ENCODE results near the gene DCAF7. TPM values are rescaled to one million over a fixed set of nuclear protein-coding genes. Genes with fewer than 3 reads are reported as not detected.

DCAF7 gene
- total and polyA plus RNA-seq, 2 experiments from 2014 or later: 55.1 to 56.7 TPM

- Histone ChIP-seq H3K27me3 (peaks cover 41% of the 10 kb centered on the region), H3K36me3 (no peaks in the 10 kb centered on the region), H3K9me3 (ENCODE audit: low read depth) (no peaks in the 10 kb centered on the region), H3K4me3 (no peak overlapping the region), H3K27ac (no peak overlapping the region), H3K4me1 (ENCODE audit: low read depth) (no peaks in the 10 kb centered on the region)
- no peak for TF ChIP-seq CTCF (IDR thresholded peaks at IDR 0.05; ENCODE audit: low read depth, low read length)
- DNase-seq (ENCODE audit: low read depth in 1 of 2, low spot score in 1 of 2): no peak
These were observed 11.3 kb upstream of the DCAF7 start for GRCh38 chr17:63538693-63539595.

GRCh38 chr17:63540590-63540989, 9.7 kb upstream of the DCAF7 start:
- no peak for TF ChIP-seq CTCF (IDR thresholded peaks at IDR 0.05; ENCODE audit: low read depth, low read length)
- H3K27ac ChIP-seq: no peak overlapping the region
- H3K9me3 ChIP-seq (ENCODE audit: low read depth): no peaks in the 10 kb centered on the region
- H3K27me3 ChIP-seq: peaks cover 41% of the 10 kb centered on the region
- H3K36me3 ChIP-seq: no peaks in the 10 kb centered on the region
- DNase-seq (ENCODE audit: low read depth in 1 of 2, low spot score in 1 of 2): no peak
- H3K4me1 ChIP-seq (ENCODE audit: low read depth): no peaks in the 10 kb centered on the region
- H3K4me3 ChIP-seq: no peak overlapping the region

- no peak overlapping the region for H3K4me3 ChIP-seq
- H3K27me3 ChIP-seq: peaks cover 38% of the 10 kb centered on the region
- no peak overlapping the region for H3K27ac ChIP-seq
- no peaks in the 10 kb centered on the region for H3K36me3 ChIP-seq
- no peak for DNase-seq (ENCODE audit: low read depth in 1 of 2, low spot score in 1 of 2)
- no peak for TF ChIP-seq CTCF (IDR thresholded peaks at IDR 0.05; ENCODE audit: low read depth, low read length)
- no peaks in the 10 kb centered on the region for H3K9me3 ChIP-seq (ENCODE audit: low read depth)
- no peaks in the 10 kb centered on the region for H3K4me1 ChIP-seq (ENCODE audit: low read depth)
These were observed 8.1 kb upstream of the DCAF7 start for GRCh38 chr17:63542218-63542545.

GRCh38 chr17:63542942-63543821, 7.1 kb upstream of the DCAF7 start:
- no peak for DNase-seq (ENCODE audit: low read depth in 1 of 2, low spot score in 1 of 2)
- peaks cover 28% of the 10 kb centered on the region for H3K27me3 ChIP-seq
- H3K4me3 ChIP-seq: no peak overlapping the region
- H3K27ac ChIP-seq: no peak overlapping the region
- H3K9me3 ChIP-seq (ENCODE audit: low read depth): no peaks in the 10 kb centered on the region
- H3K36me3 ChIP-seq: no peaks in the 10 kb centered on the region
- TF ChIP-seq CTCF (IDR thresholded peaks at IDR 0.05; ENCODE audit: low read depth, low read length): no peak
- no peaks in the 10 kb centered on the region for H3K4me1 ChIP-seq (ENCODE audit: low read depth)

- H3K36me3 ChIP-seq: no peaks in the 10 kb centered on the region
- H3K4me1 ChIP-seq (ENCODE audit: low read depth): no peaks in the 10 kb centered on the region
- H3K4me3 ChIP-seq: no peak overlapping the region
- peaks cover 21% of the 10 kb centered on the region for H3K27me3 ChIP-seq
- no peaks in the 10 kb centered on the region for H3K9me3 ChIP-seq (ENCODE audit: low read depth)
- no peak for TF ChIP-seq CTCF (IDR thresholded peaks at IDR 0.05; ENCODE audit: low read depth, low read length)
- no peak for DNase-seq (ENCODE audit: low read depth in 1 of 2, low spot score in 1 of 2)
- no peak overlapping the region for H3K27ac ChIP-seq
These were observed 6.4 kb upstream of the DCAF7 start for GRCh38 chr17:63543822-63544420.
